SW 1271 (cell line): ENCODE results near the gene ANXA8.

ENCODE experiments used
- DNase-seq, 2 experiments: peaks; one replicate each; lab custom pipeline; 2025; lab: John Stamatoyannopoulos, UW

ANXA8 gene

DNA sequence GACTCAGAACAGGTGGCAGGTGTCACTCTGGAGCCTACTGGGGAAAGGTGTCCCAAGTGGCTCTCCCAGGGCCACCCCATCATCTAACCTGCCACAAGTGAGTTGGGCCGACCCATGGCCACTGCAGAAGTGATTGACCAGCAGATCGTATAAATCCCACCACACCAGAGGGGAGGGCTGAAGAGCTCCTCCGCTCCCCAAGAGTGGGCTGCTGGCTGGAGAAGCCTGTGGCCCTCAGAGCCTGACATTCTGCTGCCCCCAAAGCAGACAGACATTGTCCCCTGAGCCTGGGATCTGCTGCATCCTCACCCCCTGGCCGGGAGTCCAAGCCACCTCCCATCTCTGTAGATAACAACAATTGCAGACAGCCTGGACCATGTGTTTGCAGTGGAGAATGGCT lies 36.7 kb downstream of the ANXA8 start:
- no peak for DNase-seq

DNA sequence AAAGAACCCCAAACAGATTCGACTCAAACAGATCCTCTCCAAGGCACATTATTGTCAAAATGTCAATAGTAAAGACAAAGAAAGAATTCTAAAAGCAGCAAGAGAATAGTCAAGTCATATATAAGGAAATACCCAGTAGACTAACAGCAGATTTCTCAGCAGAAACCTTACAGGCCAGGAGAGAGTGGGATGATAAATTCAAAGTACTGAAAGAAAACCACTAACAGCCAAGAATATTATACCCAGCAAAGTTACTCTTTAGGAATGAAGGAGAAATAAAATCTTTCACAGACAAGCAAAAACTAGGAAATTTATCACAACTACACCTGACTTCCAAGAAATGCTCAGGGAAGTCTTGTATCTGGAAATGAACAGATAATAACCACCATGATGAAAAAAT lies 38.2 kb downstream of the ANXA8 start:
- no peak for DNase-seq

DNA sequence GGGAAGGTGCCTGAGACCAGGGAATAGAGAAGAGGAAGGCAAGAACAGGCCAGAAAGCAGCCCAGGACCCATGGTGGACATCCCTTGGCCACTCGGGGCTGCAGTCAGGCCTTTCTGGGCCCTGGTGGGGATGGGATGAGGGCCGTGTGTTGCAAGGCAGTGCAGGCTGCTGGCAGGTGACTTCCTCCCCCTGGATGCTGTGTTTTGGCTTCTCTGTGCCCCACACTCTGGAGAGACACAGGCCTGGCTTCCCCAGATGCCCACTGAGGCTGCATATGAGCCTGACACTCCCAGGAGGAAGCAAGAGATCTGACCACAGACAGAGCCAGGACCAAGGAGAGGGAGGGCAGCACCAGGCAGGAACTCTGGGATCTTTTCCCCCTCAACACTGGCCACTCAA lies 39.9 kb downstream of the ANXA8 start:
- no peak for DNase-seq

DNA sequence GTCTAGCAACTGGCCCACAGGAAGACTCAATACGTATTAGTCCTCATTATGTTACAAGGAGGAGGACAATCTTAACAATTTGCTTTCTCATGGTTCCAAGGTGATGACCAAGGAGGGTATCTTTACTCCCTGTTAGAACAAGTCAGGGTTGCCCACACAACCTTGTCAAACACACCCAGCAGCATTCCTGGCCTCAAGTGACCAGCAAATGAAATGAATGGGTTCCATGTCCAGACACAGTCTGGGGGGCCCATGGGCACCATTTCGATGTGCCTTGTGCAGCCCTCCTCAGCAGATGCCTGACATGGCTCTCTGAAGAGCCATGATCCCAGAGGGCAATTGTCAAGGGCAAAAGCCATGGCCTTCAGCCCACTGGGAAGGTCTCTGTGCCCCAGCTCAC lies 40.8 kb downstream of the ANXA8 start:
- DNase-seq: no peak

DNA sequence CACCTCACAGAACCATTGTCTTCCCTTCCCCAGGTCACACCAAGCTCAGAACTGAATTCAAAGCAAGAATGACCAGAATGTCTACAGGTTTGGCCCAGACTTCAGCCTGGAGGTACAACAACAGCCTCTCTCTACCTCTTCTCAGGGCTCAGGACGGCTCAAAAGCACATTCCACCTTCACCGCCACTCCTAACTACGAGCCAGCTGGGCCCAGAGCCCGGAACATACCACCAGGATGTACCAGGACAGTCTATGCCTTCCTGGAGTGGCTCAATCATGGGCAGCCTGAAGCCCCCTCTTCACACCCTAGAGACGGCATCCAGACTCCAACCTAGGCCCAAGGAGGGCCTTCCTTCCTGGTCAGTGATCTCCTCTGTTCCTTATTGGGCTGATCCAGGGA lies 41.6 kb downstream of the ANXA8 start:
- no peak for DNase-seq

DNA sequence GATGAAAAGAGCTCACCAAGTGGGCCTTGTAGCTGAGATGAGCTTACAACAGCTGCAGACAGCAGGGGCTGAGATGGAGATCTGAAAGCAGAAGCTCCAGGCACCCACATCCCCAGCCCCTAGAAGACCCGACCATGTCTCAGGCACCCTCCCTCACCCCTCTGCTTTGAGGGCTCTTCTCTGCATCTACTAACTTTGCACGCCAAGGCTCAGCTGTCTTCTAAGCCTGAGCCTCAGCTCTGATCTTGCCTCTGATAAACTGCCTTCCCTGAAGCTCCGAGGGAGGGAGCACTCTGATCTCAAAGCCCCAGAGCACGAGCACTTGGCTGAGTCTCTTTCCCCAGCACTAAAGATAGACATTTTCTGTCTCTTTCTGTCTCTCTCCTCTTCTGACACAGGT lies 42.0 kb downstream of the ANXA8 start:
- DNase-seq: no peak

DNA sequence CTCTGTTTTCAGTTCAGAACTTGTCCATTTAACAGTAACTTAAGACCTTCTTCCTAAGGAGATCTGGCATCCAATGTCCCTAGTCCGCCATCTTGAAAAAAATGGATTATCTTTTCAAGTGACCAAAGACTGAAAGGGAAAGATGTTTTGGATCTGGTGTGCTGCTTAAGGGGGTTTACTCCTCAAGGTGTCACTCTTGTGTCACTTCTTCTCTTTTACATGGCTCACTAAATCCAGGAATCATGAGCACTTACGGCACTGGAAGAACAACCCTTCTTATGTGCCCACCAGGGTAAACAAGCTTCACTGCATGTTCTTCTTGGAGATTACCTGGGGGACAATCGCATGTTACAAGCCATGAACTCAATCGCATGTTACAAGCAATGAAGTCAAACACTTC lies 43.7 kb downstream of the ANXA8 start:
- no peak for DNase-seq

DNA sequence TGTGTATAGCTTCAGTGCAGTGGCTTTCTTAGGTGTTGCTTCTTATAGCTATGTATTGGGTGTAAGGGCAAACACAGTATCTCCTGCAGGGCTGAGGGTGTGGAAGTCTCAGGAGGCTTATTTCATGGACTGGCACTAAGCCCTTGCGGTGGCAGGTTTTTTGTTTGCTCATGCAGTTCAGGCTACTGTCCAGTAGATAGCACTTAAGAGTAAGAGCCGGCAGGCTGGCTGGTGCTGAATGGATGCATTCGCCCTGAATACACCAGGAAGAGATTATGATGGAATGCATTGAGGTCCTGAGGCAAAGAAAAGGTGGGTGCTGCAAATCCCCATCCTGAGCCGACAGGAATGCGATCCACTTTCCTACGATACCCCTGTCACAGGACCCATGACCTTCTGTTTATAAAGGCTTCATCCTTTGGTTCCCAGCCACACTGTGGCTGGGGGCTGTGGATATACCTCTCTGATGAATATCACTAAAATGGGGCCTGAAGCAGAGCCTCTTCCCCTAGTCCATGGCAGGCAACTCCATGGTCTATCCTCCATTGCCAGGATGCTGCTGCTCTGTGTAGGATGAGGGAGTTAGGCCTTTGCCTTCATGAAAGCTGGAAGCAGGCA lies 44.9 kb downstream of the ANXA8 start:
- peak in 1 of 2 experiments; percentile 13 for DNase-seq

DNA sequence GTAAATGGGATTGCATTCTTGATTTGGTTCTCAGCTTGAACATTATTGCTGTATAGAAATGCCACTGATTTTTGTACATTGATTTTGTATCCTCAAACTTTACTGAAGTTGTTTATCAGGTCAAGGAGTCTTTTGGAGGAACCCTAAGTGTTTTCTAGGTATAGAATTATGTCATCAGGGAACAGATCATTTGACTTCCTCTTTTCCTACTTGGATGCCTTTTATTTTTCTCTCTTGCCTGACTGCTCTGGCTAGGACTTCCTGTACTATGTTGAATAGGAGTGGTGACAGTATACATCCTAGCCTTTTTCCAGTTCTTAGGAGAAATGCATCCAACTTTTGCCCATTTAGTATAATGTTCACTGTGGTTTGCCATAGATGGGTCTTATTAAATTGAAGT lies 48.8 kb downstream of the ANXA8 start:
- no peak for DNase-seq

DNA sequence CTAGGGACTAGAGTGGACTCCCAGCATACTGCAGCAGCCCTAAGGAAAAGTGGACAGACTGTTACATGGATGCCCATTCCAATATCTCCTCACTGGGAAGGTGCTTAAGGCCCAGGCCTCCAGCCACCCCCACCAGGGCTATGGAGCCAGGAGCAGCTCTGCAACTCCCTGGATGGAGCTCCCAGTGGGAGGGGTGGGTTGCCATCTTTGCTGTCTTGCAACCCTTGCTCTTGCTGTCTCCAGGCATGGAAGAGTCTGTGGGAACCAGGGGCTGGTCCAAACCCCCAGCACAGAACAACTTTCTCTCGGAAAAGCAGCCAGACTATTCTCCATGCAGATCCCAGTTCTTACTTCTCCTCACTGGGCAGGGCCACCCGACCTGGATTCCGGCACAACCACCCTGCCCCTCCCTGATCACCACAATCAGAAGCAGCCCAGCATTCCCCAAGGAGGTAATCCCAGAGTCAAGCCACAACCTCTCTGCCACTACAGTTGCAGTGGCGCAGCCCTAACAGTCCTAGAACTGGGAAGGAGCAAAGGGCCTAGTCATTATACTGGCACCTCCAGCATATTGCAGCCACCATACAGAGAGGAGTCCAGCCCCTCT lies 58.0 kb downstream of the ANXA8 start:
- DNase-seq: no peak

DNA sequence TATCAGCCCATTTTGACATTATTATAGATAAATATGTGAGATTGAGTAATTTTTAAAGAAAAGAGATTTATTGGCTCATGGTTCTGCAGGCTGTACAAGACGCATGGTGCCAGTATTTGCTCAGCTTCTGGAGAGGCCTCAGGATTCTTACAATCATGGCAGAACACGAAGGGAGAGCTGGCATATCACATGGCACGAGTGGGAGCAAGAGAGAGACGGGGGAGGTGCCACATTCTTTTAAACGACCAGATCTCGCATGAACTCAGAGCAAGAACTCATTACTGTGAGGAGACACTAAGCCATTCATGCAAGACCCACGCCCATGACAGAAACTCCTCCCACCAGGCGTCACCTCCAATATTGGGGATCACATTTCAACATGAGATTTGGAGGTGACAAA lies 59.7 kb downstream of the ANXA8 start:
- no peak for DNase-seq

DNA sequence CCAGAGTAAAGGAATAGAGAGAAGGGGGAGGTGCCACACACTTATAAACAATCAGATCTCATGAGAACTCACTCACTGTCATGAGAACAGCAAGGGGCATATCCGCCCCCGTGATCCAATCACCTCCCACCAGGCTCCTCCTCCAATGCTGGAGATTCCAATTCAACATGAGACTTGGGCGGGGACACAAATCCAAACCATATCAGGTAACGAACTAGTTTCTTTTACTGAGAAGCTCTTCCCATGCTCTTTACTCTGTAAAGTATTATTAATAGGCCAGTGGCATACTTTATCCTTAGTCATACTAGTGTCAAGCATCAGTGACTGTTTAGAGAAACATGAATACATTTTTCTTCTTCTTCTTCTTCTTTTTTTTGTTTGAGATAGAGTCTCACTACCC lies 60.4 kb downstream of the ANXA8 start:
- no peak for DNase-seq

DNA sequence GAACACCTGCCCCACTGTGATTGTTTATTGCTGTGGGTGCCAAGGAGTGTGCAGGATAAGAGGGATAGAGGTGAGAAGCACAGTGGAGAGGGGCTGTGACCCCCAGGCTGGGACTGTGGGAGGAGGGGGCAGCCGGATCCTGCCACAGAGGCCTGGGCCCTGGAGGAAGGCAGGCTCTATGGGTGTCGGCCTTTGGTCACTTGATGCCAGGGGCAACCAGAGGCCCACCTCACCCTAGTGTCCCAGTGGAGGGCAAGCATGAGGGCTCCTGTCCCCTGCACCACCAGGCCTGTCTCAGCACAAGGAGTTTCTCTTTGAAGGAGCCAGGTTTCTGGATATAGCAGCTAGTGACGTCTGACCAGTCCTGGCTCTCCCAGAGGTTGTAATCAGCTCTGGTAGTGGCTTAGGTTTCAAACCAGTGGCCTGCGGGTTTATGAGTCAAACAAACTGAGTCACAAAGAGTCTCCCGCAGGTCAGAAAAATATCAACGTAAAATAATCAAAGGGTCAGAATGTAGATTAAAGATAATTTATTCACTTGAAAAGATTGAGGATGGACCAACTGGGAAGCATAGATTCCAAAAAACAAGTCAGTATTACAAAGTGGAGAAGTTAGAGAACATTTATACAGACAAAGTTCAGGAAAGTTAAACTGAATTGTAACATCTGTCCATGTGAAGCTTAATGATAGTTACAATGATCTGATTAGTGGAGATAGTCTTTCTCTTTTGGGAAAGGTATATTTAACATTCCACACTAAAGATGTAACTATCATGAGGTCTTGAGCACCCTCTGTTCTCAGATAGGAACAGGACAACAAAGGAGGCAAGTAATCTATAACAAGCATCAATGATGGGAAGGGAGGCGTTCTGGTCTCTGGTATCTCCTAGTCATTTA lies 62.6 kb downstream of the ANXA8 start:
- no peak for DNase-seq

DNA sequence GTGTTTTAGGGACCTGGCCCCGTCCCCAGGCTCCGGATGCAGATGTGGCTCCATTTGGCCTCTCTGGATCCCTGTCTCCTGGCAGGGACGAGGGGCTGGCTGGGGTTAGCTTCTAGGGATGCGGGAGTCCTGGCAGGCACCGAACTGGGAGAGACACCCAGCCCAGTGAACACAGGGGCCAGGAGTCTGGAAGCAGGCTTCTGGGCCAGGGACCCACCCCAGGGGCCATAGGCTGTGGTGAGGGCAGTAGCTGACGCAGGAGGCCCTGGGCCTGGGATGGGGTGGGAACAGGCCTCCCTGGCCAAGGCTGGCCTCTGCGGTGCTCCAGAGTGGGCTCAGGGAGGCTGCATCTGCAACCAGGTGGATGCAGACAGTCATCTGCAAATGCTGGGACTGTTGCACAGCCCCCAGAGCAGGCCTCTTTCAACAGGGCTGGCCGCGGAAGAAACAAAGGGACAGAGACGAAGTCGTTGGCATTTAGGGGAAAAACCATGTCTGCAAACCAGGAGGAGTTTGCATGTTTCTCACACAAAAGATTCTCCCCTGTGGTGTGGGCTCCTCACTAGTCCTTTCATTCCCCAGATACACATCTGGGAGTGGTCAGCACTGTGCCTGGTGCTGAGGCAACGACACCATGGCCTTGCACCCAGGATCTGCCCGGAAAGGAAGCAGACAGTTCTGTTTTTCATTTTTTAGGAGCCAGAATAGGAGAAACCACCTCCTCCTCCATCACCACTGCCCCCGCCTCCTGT lies 63.4 kb downstream of the ANXA8 start:
- DNase-seq: no peak

DNA sequence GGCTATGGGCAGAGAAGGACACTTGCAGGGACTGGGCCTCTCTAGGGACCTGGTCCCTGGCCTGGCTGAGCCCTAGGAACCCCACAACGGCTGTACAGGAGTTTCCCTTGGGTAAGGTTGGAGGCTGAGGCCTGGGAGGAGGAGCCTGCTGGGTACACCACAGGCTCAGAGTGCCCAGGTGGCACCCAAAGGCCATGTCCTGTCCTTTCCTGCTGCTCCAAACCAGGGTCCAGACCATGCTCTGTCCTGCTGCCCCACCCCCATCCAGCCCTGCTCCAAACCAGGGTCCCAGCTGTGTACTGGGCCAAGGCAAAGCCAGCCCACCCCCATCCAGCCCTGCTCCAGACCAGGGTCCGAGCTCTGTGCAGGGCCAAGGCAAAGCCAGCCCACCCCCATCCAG lies 64.5 kb downstream of the ANXA8 start:
- DNase-seq: no peak

DNA sequence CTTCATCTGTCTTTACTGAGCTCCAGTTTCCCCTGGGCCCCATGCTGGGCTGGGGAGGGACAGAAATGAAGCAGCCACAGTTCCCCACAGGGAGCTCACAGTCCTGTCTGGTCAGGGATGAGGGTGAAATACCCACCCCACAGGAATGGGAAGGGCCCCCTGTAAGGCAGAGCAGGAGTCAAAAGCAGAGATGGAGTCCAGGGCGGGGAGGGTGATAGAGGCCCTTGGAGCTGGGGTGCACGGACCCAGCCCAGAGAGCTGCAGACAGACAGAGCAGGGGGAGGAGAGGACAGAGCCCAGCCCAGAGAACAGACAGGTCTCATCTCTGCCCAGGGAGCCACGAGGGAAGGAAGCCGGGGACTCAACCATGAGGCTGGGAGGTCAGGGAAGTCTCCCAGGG lies 64.9 kb downstream of the ANXA8 start:
- DNase-seq: no peak

DNA sequence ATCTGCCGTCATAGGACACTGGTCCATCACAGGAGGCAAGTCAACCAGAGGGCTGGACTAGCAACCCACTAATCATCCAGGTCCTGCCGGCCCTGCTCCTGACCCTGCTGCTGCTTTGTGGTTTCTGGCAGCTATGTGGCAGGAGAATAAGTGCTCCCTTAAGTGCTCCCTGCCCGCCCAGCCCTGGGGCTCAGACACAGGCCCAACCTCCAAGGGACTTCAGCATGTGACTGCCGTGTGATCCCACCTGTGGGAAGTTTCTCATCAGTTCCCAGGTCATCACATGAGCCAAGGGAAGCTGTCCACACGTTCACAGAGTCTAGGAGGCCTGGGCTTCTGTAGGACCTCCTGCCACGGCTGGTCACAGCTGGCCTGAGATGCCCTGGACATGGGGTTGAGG lies 65.6 kb downstream of the ANXA8 start:
- no peak for DNase-seq
